Transverse colon (tissue), 4 donors: ENCODE data around the gene RELL2. TPM values are rescaled to one million over a fixed set of nuclear protein-coding genes. Genes with fewer than 3 reads are reported as not detected.

Experiments
- DNase-seq: peaks from one replicate; pipeline ENCODE4 v3.0.0-alpha.2; 2019
- H3K27ac ChIP-seq, 4 donors: fragments of 200-600 bp; sonication (generic); 2 replicates each; pipeline ENCODE4 v1.5.1; 2016 to 2018; ENCODE audit warnings: inconsistent platforms in 4 of 4
- H3K27me3 ChIP-seq: fragments of 200-600 bp; sonication (generic); 2 replicates; pipeline ENCODE4 v1.5.1; 2017; ENCODE audit warnings: inconsistent platforms
- H3K36me3 ChIP-seq, 4 donors: fragments of 200-600 bp; sonication (generic); 2 replicates each; pipeline ENCODE4 v1.5.1; 2017 to 2019; ENCODE audit warnings: inconsistent platforms in 4 of 4
- H3K4me1 ChIP-seq, 4 donors: fragments of 200-600 bp; sonication (generic); 2 replicates each; pipeline ENCODE4 v1.5.1; 2017 to 2020; ENCODE audit warnings: inconsistent platforms in 4 of 4
- H3K4me3 ChIP-seq, 4 donors: fragments of 200-600 bp; sonication (generic); 1 replicate in 1 of 4; 2 replicates in 3 of 4; pipeline versions ENCODE4 v1.5.1 to v1.6.1; 2017 to 2019; ENCODE audit warnings: inconsistent platforms in 4 of 4
- H3K9me3 ChIP-seq, 2 donors: fragments of 200-600 bp; sonication (generic); 2 replicates each; pipeline ENCODE4 v1.5.1; 2017 to 2019; ENCODE audit warnings: inconsistent platforms in 2 of 2
- EP300 ChIP-seq: sonication (generic); formaldehyde crosslinking; IDR thresholded peaks from one replicate; pipeline ENCODE4 v1.6.1; 2017; ENCODE audit warnings: antibody characterized with exemption, low read depth
- POLR2A ChIP-seq: fragments of 450-650 bp; IDR thresholded peaks from one replicate; pipeline ENCODE4 v1.6.1; 2016; ENCODE audit warnings: antibody characterized with exemption, mild to moderate bottlenecking, moderate library complexity
- POLR2AphosphoS5 ChIP-seq, 3 donors: sonication (generic); formaldehyde crosslinking; IDR thresholded peaks; one replicate each; pipeline ENCODE4 v1.6.1; 2016; ENCODE audit warnings: antibody characterized with exemption in 3 of 3
- WGBS, 2 donors: methylation state at CpG; one replicate each; pipeline ENCODE4 v1.1.5; 2018; ENCODE audit warnings: low coverage in 1 of 2; 5-methylcytosine and 5-hydroxymethylcytosine counted together
- in situ Hi-C, 4 donors: fragments of 200-750 bp; cut with MboI; loops; one replicate each; pipeline versions ENCODE4 v1.15.0 to v1.15.1; 2017; ENCODE audit warnings: low sequenced_read_pairs in 3 of 4, low pct_ligation_motif_present in 1 of 4, low pct_unique_long_range_greater_than_20kb in 1 of 4
- intact Hi-C: fragments of 100-400 bp; cut with DNase I; formaldehyde crosslinking; loops from one replicate; pipeline ENCODE4 v1.15.1; 2023; ENCODE audit warnings: low total_unique reads
- total RNA-seq, 4 donors: library from RNA; depleted of rRNA; stranded (reverse); fragments of >200 nt; gene quantifications; one replicate each; pipeline ENCODE4 v1.1.0, GENCODE V29; 2016
- TF ChIP-seq, protein P1 (sequence below), 5 experiments: fragments of 200-600 bp in 3 of 5; fragments of 450-650 bp in 2 of 5; sonication (generic) in 3 of 5; IDR thresholded peaks; 1 replicate in 2 of 5; 2 replicates in 3 of 5; pipeline ENCODE4 v1.5.1; 2016 to 2017; ENCODE audit warnings: antibody characterized with exemption in 5 of 5, inconsistent platforms in 3 of 5, mild to moderate bottlenecking in 2 of 5, moderate library complexity in 1 of 5

The RELL2 gene
- total RNA-seq, 4 donors from 2014 or later, result 4.4 to 19.1 (median 7.5) TPM

DNA sequence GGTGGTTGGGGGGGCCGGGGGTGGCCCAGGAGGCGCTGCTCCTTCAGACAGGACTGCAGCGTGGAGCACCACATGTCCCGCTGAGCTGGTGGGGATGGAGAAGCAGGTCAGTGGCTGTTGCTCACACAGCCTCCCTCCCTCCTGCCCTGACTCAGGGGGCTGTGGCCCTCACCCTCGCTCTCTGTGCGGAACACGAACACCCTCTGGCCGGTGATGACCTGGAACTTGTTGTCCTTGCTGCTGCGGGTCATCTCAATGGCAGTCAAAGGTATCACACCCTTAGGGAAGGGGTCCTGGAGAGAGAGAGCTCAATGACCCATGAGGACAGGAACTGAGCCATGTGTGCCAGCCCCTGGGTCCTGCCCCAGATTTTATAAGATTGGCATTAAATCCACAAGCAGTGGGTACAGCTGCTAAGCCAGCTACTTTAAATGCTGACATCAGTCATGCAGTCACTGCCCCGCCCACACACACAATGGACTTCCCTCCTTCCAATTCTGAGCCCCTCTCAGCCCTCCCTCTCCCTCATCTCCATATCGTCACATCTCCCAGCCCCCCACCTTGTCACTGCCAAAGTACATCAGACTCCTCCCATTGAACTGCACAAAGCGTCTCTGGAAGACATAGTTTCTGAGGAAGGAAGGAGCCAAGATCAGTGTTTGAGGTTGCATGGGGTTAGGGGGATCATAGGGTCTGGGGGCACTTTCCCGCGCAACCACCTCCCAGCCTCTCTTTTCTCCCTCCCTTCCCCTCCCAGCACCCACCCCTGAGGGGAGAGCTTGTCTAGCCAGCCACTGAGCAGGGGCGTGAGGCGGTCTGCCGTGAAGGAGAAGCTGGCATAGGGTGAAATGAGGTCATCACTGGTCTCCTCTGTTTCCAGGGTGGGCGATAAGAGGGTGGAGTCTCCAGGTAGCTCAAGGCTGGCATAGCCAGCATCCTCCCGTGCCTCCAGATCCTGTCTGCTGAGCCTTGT, 36.3 kb downstream of the RELL2 start:
- Histone ChIP-seq H3K9me3 (no peaks in the 10 kb centered on the region), H3K4me3 (no peak overlapping the region), H3K36me3 (no peaks in the 10 kb centered on the region), H3K27ac (no peak overlapping the region), H3K27me3 (no peaks in the 10 kb centered on the region), H3K4me1 (no peaks in the 10 kb centered on the region)
- 82 to 83% methylated on average over 2 to 19 of the region's 19 CpGs for WGBS, 2 donors
- intact Hi-C loops, result no loop called here
- in situ Hi-C loops, result no loop called here
- DNase-seq, result no peak
- TF ChIP-seq, protein P1, sequence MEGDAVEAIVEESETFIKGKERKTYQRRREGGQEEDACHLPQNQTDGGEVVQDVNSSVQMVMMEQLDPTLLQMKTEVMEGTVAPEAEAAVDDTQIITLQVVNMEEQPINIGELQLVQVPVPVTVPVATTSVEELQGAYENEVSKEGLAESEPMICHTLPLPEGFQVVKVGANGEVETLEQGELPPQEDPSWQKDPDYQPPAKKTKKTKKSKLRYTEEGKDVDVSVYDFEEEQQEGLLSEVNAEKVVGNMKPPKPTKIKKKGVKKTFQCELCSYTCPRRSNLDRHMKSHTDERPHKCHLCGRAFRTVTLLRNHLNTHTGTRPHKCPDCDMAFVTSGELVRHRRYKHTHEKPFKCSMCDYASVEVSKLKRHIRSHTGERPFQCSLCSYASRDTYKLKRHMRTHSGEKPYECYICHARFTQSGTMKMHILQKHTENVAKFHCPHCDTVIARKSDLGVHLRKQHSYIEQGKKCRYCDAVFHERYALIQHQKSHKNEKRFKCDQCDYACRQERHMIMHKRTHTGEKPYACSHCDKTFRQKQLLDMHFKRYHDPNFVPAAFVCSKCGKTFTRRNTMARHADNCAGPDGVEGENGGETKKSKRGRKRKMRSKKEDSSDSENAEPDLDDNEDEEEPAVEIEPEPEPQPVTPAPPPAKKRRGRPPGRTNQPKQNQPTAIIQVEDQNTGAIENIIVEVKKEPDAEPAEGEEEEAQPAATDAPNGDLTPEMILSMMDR (IDR thresholded peaks at IDR 0.05), result no peak
- no peak for TF ChIP-seq POLR2AphosphoS5 (IDR thresholded peaks at IDR 0.05)
- no peak for TF ChIP-seq POLR2A
- no peak for TF ChIP-seq EP300

DNA sequence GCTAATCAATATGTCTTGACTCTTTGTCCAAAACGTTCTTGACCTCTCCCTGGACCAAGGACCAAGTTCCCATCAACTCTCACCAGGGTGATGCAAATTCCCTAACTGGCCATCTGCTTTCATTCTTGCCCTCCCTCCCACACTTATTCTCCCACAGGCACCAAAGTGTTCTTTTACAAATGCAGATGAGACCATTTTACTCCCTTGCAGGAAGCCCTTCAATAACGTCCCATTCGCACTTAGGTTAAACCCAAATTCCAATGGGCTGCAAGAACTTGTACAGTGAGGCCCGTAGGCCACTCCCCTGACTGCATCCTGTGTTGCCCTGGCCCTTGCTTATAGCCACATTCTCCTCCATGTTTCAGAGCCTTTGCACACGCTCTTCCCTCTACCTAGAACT, 38.0 kb downstream of the RELL2 start:
- no peak overlapping the region for H3K27ac ChIP-seq
- no peak overlapping the region for H3K4me3 ChIP-seq
- no peaks in the 10 kb centered on the region for H3K4me1 ChIP-seq
- DNase-seq, result no peak
- TF ChIP-seq POLR2A, result no peak
- no peak for TF ChIP-seq POLR2AphosphoS5 (IDR thresholded peaks at IDR 0.05)
- TF ChIP-seq, protein P1 (IDR thresholded peaks at IDR 0.05), result no peak
- no peak for TF ChIP-seq EP300
- WGBS, 2 donors, result 62 to 71% methylated on average over 5 of the region's 5 CpGs
- no peaks in the 10 kb centered on the region for H3K27me3 ChIP-seq
- no peaks in the 10 kb centered on the region for H3K36me3 ChIP-seq
- in situ Hi-C loops, result loop anchor here in 3 of 4 donors (25.0 kb wide), 1 partner anchor 463 kb away; no protein-coding TSS in a partner anchor
- intact Hi-C loops, result no loop called here
- H3K9me3 ChIP-seq, result no peaks in the 10 kb centered on the region

GRCh38 chr5:141675672-141676071, 38.9 kb downstream of the RELL2 start:
- in situ Hi-C loops, result loop anchor here in 3 of 4 donors (25.0 kb wide), 1 partner anchor 462 kb away; no protein-coding TSS in a partner anchor
- no peaks in the 10 kb centered on the region for H3K36me3 ChIP-seq
- no peak for TF ChIP-seq EP300
- TF ChIP-seq, protein P1 (IDR thresholded peaks at IDR 0.05), result no peak
- TF ChIP-seq POLR2AphosphoS5 (IDR thresholded peaks at IDR 0.05), result no peak
- TF ChIP-seq POLR2A, result no peak
- H3K4me3 ChIP-seq, result no peak overlapping the region
- H3K27me3 ChIP-seq, result no peaks in the 10 kb centered on the region
- peaks cover 0 to 6% (median 2%) of the 10 kb centered on the region in 4 donors for H3K4me1 ChIP-seq
- no peak for DNase-seq
- no peaks in the 10 kb centered on the region for H3K9me3 ChIP-seq
- H3K27ac ChIP-seq, result no peak overlapping the region
- intact Hi-C loops, result no loop called here
- WGBS, 2 donors, result 82 to 88% methylated on average over 2 to 4 of the region's 4 CpGs

DNA sequence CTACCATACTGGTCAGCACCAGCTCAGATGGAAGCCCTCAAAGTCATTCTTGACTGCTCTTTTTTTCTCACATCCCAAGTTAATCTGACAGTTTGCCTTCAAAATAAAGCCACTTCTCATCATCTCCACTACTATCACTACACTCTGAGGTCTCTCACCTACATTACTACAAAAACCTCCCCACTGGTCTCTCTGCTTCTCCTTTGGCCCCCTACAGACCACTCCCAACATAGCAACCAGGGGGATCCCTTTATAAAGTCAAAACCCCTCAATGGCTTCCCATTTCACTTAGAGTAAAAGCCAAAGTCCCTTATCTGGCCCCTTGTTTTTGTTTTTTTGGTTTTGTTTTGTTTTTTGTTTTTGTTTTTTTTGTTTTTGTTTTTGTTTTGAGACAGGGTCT, 40.6 kb downstream of the RELL2 start:
- Histone ChIP-seq H3K36me3 (no peaks in the 10 kb centered on the region), H3K4me1 (peaks cover 7 to 22% (median 19%) of the 10 kb centered on the region in 4 donors), H3K27ac (no peak overlapping the region), H3K4me3 (no peak overlapping the region), H3K27me3 (no peaks in the 10 kb centered on the region), H3K9me3 (no peaks in the 10 kb centered on the region)
- DNase-seq, result no peak
- TF ChIP-seq POLR2AphosphoS5 (IDR thresholded peaks at IDR 0.05) (no peak), POLR2A (no peak), EP300 (no peak)
- TF ChIP-seq, protein P1 (IDR thresholded peaks at IDR 0.05), result no peak
- in situ Hi-C loops (loop anchor here in 3 of 4 donors (25.0 kb wide), 1 partner anchor 460 kb away; no protein-coding TSS in a partner anchor), intact Hi-C loops (no loop called here)
